HG03457 (cell line): ENCODE results near the gene CLEC4D.
"Not testable (repeated sequence)": the region's sequence is repeated elsewhere in the genome, so short reads cannot be mapped to it uniquely, and the experiment has no call there.

Experiments used
- ATAC-seq: cut with Tn5 transposase; IDR thresholded peaks from one replicate; pipeline ENCODE4 v1.9.1; 2021; ENCODE audit warnings: moderate number of reproducible peaks; ENCODE audit not compliant: unreplicated experiment

CLEC4D gene

GRCh38 chr12:8527250-8528130, 14.2 kb downstream of the CLEC4D start:
- no peak for ATAC-seq

- no peak for ATAC-seq
These were observed 18.7 kb downstream of the CLEC4D start for GRCh38 chr12:8532045-8532444.

- not testable (repeated sequence) for ATAC-seq
These were observed 24.5 kb downstream of the CLEC4D start for GRCh38 chr12:8537820-8538219.

GRCh38 chr12:8540831-8541230, 27.5 kb downstream of the CLEC4D start, which contains the start of gene CLEC4E:
Gene CLEC4E, minus strand, starts transcription at chr12:8540905. Its CDS starts 108 bp downstream, at chr12:8540797.
- not testable (repeated sequence) for ATAC-seq

GRCh38 chr12:8541562-8541961, 28.3 kb downstream of the CLEC4D start:
- ATAC-seq: no peak

- ATAC-seq: no peak
These were observed 31.0 kb downstream of the CLEC4D start for GRCh38 chr12:8544295-8544694.

- no peak for ATAC-seq
These were observed 33.3 kb downstream of the CLEC4D start for GRCh38 chr12:8546591-8546990.

GRCh38 chr12:8547645-8548044, 34.3 kb downstream of the CLEC4D start:
- ATAC-seq: no peak

- ATAC-seq: no peak
These were observed 34.9 kb downstream of the CLEC4D start for GRCh38 chr12:8548192-8548591.

GRCh38 chr12:8549381-8549780, 36.1 kb downstream of the CLEC4D start:
- ATAC-seq: no peak

- ATAC-seq: no peak
These were observed 39.9 kb downstream of the CLEC4D start for GRCh38 chr12:8553088-8553627.

- no peak for ATAC-seq
These were observed 41.3 kb downstream of the CLEC4D start for GRCh38 chr12:8554451-8555195.

- no peak for ATAC-seq
These were observed 43.3 kb downstream of the CLEC4D start for GRCh38 chr12:8556531-8557097.

- no peak for ATAC-seq
These were observed 46.4 kb downstream of the CLEC4D start for GRCh38 chr12:8559676-8560075.

- ATAC-seq: no peak
These were observed 47.7 kb downstream of the CLEC4D start for GRCh38 chr12:8561011-8561410.

- ATAC-seq: no peak
These were observed 49.0 kb downstream of the CLEC4D start for GRCh38 chr12:8562310-8562709.

GRCh38 chr12:8563356-8563755, 50.1 kb downstream of the CLEC4D start:
- no peak for ATAC-seq

- ATAC-seq: no peak
These were observed 51.4 kb downstream of the CLEC4D start for GRCh38 chr12:8564656-8565055.

- ATAC-seq: not testable (repeated sequence)
These were observed 52.7 kb downstream of the CLEC4D start for GRCh38 chr12:8566052-8566451.

- ATAC-seq: no peak
These were observed 53.2 kb downstream of the CLEC4D start for GRCh38 chr12:8566525-8566924.
